NOMO-1 (cell line): ENCODE data around the gene RABEPK.
"Not testable (repeated sequence)": the region's sequence is repeated elsewhere in the genome, so short reads cannot be mapped to it uniquely, and the experiment has no call there.

Experiments
- DNase-seq, 2 experiments: peaks; one replicate each; lab custom pipeline; 2025; ENCODE audit not compliant: unreplicated experiment in 2 of 2; lab: John Stamatoyannopoulos, UW

RABEPK gene

GRCh38 chr9:125241863-125242739 is 41.8 kb downstream of the RABEPK start:
- DNase-seq: peak in 1 of 2 experiments; percentile 33

- no peak for DNase-seq
Observed at GRCh38 chr9:125243792-125244260, 43.5 kb downstream of the RABEPK start.

- DNase-seq: no peak
Observed at GRCh38 chr9:125246261-125246667, 45.9 kb downstream of the RABEPK start.

- DNase-seq: no peak
Observed at GRCh38 chr9:125254231-125254630, 53.9 kb downstream of the RABEPK start.

- DNase-seq: no peak
Observed at GRCh38 chr9:125255781-125256391, 55.5 kb downstream of the RABEPK start.

GRCh38 chr9:125258160-125258785 is 57.9 kb downstream of the RABEPK start:
- no peak for DNase-seq

GRCh38 chr9:125258832-125259534 is 58.6 kb downstream of the RABEPK start:
- DNase-seq: peak; percentile 87 to 97

GRCh38 chr9:125260561-125260960 is 60.2 kb downstream of the RABEPK start:
- DNase-seq: no peak

- peak; percentile 93 to 96 for DNase-seq
Observed at GRCh38 chr9:125261501-125262293, 61.4 kb downstream of the RABEPK start, which contains the start of gene GAPVD1. TSS of gene GAPVD1 (plus strand) at chr9:125261826. CDS start at chr9:125298922, 37,096 bp downstream.

- no peak for DNase-seq
Observed at GRCh38 chr9:125262294-125262991, 62.1 kb downstream of the RABEPK start.

GRCh38 chr9:125264068-125264467 is 63.7 kb downstream of the RABEPK start:
- DNase-seq: not testable (repeated sequence)

- DNase-seq: no peak
Observed at GRCh38 chr9:125268394-125269013, 68.2 kb downstream of the RABEPK start.

- no peak for DNase-seq
Observed at GRCh38 chr9:125269014-125269397, 68.7 kb downstream of the RABEPK start.

GRCh38 chr9:125271081-125271480 is 70.7 kb downstream of the RABEPK start:
- no peak for DNase-seq

- DNase-seq: no peak
Observed at GRCh38 chr9:125272697-125273096, 72.4 kb downstream of the RABEPK start.

GRCh38 chr9:125276771-125277170 is 76.4 kb downstream of the RABEPK start:
- no peak for DNase-seq

GRCh38 chr9:125277411-125277810 is 77.1 kb downstream of the RABEPK start:
- DNase-seq: no peak

GRCh38 chr9:125280945-125281344 is 80.6 kb downstream of the RABEPK start:
- DNase-seq: no peak
